Panc1 (cell line): Measurements from ENCODE around the gene KIF4A.

Experiments
- CTCF ChIP-seq: fragments of 450-650 bp; IDR thresholded peaks from 2 replicates; pipeline ENCODE4 v1.5.1; 2017; ENCODE audit warnings: mild to moderate bottlenecking
- POLR2AphosphoS5 ChIP-seq: IDR thresholded peaks from 2 replicates; pipeline ENCODE4 v1.6.1; 2012; ENCODE audit warnings: mild to moderate bottlenecking, low read depth, low read length, moderate library complexity
- REST ChIP-seq, 2 experiments: IDR thresholded peaks; 2 replicates each; pipeline ENCODE4 v1.6.1; 2011 to 2012; ENCODE audit warnings: low read depth in 2 of 2, control low read depth in 1 of 2, low read length in 1 of 2, mild to moderate bottlenecking in 1 of 2, moderate library complexity in 1 of 2; ENCODE audit not compliant: insufficient read depth in 1 of 2

- TF ChIP-seq CTCF = no peak
- no peak for TF ChIP-seq REST (IDR thresholded peaks at IDR 0.05; ENCODE audit: insufficient read depth in 1 of 2, low read depth in 2 of 2, low read length in 1 of 2)
- TF ChIP-seq POLR2AphosphoS5 = no peak
Observed at GRCh38 chrX:70313503-70313902, 23.6 kb downstream of the KIF4A start.
